Gastrocnemius medialis (tissue), 4 donors: ENCODE data around the gene COBL.

ENCODE experiments used
- POLR2A ChIP-seq, 2 donors: fragments of 450-650 bp; IDR thresholded peaks; one replicate each; pipeline ENCODE4 v1.6.1; 2017; ENCODE audit warnings: antibody characterized with exemption in 2 of 2, mild to moderate bottlenecking in 2 of 2, moderate library complexity in 2 of 2
- TF ChIP-seq, protein P1 (sequence below), 5 experiments: fragments of 450-650 bp in 3 of 5; fragments of 200-600 bp in 2 of 5; sonication (generic) in 2 of 5; IDR thresholded peaks in 4 of 5; conservative IDR thresholded peaks in 1 of 5; 1 replicate in 4 of 5; 2 replicates in 1 of 5; pipeline ENCODE4 v1.5.1; 2016 to 2019; ENCODE audit warnings: antibody characterized with exemption in 5 of 5, mild to moderate bottlenecking in 3 of 5, moderate library complexity in 3 of 5

DNA sequence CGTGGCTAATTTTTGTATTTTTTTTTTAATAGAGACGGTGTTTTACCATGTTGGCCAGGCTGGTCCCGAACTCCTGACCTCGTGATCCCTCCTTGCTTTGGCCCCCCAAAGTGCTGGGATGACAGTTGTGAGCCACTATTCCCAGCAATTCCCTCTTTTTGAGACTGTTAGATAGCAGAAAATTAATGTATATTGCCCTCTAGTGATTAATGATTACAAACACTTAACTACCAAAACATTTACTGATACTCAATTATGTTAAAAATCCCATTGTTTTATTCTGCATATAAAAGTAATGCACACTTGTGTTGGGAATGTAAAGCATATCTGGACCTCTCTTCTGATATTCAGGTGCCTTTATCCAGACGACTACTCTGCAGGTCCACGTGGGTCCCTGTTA lies 41.2 kb upstream of the COBL start:
- TF ChIP-seq, protein P1, sequence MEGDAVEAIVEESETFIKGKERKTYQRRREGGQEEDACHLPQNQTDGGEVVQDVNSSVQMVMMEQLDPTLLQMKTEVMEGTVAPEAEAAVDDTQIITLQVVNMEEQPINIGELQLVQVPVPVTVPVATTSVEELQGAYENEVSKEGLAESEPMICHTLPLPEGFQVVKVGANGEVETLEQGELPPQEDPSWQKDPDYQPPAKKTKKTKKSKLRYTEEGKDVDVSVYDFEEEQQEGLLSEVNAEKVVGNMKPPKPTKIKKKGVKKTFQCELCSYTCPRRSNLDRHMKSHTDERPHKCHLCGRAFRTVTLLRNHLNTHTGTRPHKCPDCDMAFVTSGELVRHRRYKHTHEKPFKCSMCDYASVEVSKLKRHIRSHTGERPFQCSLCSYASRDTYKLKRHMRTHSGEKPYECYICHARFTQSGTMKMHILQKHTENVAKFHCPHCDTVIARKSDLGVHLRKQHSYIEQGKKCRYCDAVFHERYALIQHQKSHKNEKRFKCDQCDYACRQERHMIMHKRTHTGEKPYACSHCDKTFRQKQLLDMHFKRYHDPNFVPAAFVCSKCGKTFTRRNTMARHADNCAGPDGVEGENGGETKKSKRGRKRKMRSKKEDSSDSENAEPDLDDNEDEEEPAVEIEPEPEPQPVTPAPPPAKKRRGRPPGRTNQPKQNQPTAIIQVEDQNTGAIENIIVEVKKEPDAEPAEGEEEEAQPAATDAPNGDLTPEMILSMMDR (IDR thresholded peaks at IDR 0.05 in 4 of 5, conservative IDR thresholded peaks at IDR 0.05 in 1 of 5): peak; percentile 11 to 40 (median 16)
- no peak for TF ChIP-seq POLR2A (IDR thresholded peaks at IDR 0.05)
